ENCODE results near the gene GNG3.
A peak's percentile ranks its signal among the peaks of the same experiment; 100 is the strongest.

GNG3 gene

DNA sequence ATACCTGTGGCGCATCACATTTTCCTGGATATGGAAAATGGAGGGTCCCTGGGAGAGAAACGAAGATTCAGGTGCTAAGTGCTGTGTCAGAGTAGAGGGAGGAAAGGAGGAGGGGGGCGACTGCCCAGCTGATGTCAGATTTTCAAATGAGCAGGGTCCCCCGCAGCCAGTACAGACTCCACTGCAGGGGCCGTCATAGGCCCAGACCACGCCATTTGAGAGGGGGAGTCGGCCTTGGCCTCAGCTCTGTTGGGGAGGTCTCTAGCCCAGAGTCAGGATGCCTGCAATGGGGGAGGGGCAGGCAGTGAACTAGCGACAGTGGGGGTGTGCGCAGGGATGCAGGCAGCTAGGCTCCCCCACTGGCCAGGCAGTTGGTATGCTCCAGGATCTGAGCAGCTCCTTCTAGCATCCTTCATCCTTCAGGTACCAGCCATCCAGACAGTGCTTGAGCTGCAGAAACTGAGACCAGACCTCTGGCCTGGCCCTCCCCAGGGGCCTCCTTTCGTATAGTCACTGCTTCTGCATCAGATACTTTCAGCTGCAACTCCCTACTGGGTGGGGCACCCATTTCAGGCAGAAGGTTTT, at the start of gene GNG3, which contains the start of gene BSCL2:
Gene GNG3 (plus strand): TSS at position 400 of the 585 bp plus-strand sequence. CDS start 620 bp downstream, outside the sequence.
Gene BSCL2 (minus strand): TSS at position 148 of the 585 bp plus-strand sequence. CDS start 229 bp downstream, outside the sequence.
- peaks cover 20% of the 10 kb centered on the region for H3K36me3 ChIP-seq (replicated peaks)
- TF ChIP-seq, protein P1, sequence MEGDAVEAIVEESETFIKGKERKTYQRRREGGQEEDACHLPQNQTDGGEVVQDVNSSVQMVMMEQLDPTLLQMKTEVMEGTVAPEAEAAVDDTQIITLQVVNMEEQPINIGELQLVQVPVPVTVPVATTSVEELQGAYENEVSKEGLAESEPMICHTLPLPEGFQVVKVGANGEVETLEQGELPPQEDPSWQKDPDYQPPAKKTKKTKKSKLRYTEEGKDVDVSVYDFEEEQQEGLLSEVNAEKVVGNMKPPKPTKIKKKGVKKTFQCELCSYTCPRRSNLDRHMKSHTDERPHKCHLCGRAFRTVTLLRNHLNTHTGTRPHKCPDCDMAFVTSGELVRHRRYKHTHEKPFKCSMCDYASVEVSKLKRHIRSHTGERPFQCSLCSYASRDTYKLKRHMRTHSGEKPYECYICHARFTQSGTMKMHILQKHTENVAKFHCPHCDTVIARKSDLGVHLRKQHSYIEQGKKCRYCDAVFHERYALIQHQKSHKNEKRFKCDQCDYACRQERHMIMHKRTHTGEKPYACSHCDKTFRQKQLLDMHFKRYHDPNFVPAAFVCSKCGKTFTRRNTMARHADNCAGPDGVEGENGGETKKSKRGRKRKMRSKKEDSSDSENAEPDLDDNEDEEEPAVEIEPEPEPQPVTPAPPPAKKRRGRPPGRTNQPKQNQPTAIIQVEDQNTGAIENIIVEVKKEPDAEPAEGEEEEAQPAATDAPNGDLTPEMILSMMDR (IDR thresholded peaks at IDR 0.05; ENCODE audit: low read depth, low read length, missing control alignments): no peak
- H3K27ac ChIP-seq: no peak within 1 kb of the TSS
- DNase-seq: no peak
- peak within 1 kb of the TSS; percentile 55 for H3K4me3 ChIP-seq (ENCODE audit: low read depth, low read length)
- no peaks in the 10 kb centered on the region for H3K27me3 ChIP-seq (replicated peaks)
- in situ Hi-C loops (cut with HindIII; ENCODE audit: low pct_ligation_motif_present, low sequenced_read_pairs): no loop called here

- in situ Hi-C loops (cut with HindIII; ENCODE audit: low pct_ligation_motif_present, low sequenced_read_pairs): no loop called here
- DNase-seq: no peak
- Histone ChIP-seq H3K27me3 (replicated peaks) (no peaks in the 10 kb centered on the region), H3K4me3 (ENCODE audit: low read depth, low read length) (peak overlapping the region; percentile 92), H3K36me3 (replicated peaks) (peaks cover 21% of the 10 kb centered on the region), H3K27ac (peak overlapping the region; percentile 69)
- TF ChIP-seq, protein P1 (IDR thresholded peaks at IDR 0.05; ENCODE audit: low read depth, low read length, missing control alignments): no peak
Observed at GRCh38 chr11:62664405-62665074, 42.9 kb upstream of the GNG3 start.

- Histone ChIP-seq H3K36me3 (replicated peaks) (peaks cover 21% of the 10 kb centered on the region), H3K27me3 (replicated peaks) (no peaks in the 10 kb centered on the region), H3K4me3 (ENCODE audit: low read depth, low read length) (peak within 1 kb of the TSS; percentile 92), H3K27ac (peak within 1 kb of the TSS; percentile 69)
- TF ChIP-seq, protein P1 (IDR thresholded peaks at IDR 0.05; ENCODE audit: low read depth, low read length, missing control alignments): no peak
- in situ Hi-C loops (cut with HindIII; ENCODE audit: low pct_ligation_motif_present, low sequenced_read_pairs): no loop called here
- DNase-seq: peak; percentile 92
Observed at GRCh38 chr11:62665075-62665598, 42.3 kb upstream of the GNG3 start, which contains the start of the genes C11orf98 and CSKMT. Gene C11orf98 (minus strand): TSS chr11:62665210. CDS start chr11:62665169, 41 bp downstream. Gene CSKMT (plus strand): TSS chr11:62665312. CDS start chr11:62665880, 568 bp downstream.

GRCh38 chr11:62665599-62666258, 41.7 kb upstream of the GNG3 start:
- Histone ChIP-seq H3K36me3 (replicated peaks) (peaks cover 21% of the 10 kb centered on the region), H3K27ac (peak overlapping the region; percentile 69), H3K4me3 (ENCODE audit: low read depth, low read length) (peak overlapping the region; percentile 92), H3K27me3 (replicated peaks) (no peaks in the 10 kb centered on the region)
- TF ChIP-seq, protein P1 (IDR thresholded peaks at IDR 0.05; ENCODE audit: low read depth, low read length, missing control alignments): no peak
- peak; percentile 52 for DNase-seq
- in situ Hi-C loops (cut with HindIII; ENCODE audit: low pct_ligation_motif_present, low sequenced_read_pairs): no loop called here

GRCh38 chr11:62666259-62666926, 41.1 kb upstream of the GNG3 start:
- H3K4me3 ChIP-seq (ENCODE audit: low read depth, low read length): peak overlapping the region; percentile 92
- H3K27me3 ChIP-seq (replicated peaks): no peaks in the 10 kb centered on the region
- H3K27ac ChIP-seq: no peak overlapping the region
- H3K36me3 ChIP-seq (replicated peaks): peaks cover 21% of the 10 kb centered on the region
- DNase-seq: no peak
- in situ Hi-C loops (cut with HindIII; ENCODE audit: low pct_ligation_motif_present, low sequenced_read_pairs): no loop called here
- TF ChIP-seq, protein P1 (IDR thresholded peaks at IDR 0.05; ENCODE audit: low read depth, low read length, missing control alignments): no peak

Measured in brain microvascular endothelial cell (primary cell).